HG03378 (cell line): ENCODE data around the gene CCDC9B.

ENCODE experiments used
- ATAC-seq: cut with Tn5 transposase; IDR thresholded peaks from one replicate; pipeline ENCODE4 v1.9.1; 2021; ENCODE audit warnings: mild to moderate bottlenecking, moderate library complexity; ENCODE audit not compliant: unreplicated experiment

Gene CCDC9B

GRCh38 chr15:40310001-40310959 is 30.5 kb downstream of the CCDC9B start:
- ATAC-seq = no peak

GRCh38 chr15:40309344-40309862 is 31.3 kb downstream of the CCDC9B start:
- no peak for ATAC-seq

DNA sequence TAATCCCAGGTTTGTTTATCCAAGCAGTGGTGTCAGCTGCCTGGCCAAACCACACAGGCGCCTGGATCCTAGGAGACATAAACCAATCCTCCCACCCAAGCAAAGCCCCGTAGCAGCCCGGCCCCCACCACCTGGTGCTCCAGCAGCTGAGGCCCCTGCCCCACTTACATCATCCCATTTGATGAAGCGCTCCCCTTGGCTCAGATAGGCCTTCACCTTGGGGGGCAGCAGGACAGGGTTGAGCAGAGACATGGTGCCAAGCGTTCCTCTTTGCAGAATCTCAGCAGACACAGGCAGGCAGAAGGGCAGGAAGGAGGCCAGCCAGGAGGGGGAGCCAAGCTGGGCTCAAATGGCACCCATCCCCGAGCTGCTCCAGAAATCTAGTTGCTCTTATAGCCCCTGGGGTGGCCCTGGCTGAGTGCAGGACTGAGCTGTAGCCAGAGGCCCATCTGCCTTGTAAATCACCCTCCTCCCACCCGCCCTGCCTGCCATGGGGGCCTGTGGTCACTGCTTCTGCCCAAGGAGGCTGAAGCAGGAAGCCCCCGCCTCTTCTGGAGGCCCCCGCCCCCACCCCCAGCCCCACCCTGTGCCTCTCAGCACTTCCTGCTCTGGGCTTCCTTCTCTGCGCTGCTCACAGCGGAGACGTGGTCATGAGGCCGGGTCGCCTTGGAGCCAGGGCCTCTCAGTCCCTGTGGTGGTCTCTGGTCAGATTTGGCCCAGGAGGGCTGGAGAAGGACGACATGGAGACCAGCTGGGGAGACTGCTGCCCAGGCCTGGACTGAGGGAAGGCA is 33.1 kb downstream of the CCDC9B start, which contains the start of gene PLCB2:
Gene PLCB2, minus strand, starts transcription at position 515 of the 791 bp plus-strand sequence. Its CDS starts 263 bp downstream, at position 252.
- peak; percentile 48 for ATAC-seq

DNA sequence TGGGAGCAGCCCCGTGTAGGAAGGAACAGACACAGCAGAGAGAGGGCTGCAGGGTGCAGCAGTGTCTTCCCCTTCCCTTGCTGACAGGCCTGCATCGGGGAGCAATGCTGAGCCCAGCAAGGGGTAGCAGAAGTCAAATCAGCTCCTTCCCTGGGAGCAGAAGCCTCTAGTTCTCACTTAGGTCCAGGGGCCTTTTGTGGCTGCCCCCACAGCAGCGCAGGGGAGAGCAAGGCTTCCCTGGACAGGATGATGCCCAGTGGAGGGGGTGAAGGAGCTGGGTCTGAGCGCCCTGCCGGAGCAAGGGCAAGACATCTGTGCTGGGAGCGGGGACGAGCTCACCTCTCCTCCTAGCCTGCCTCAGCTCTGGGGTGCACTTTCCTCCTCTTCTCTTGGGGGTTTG is 33.8 kb downstream of the CCDC9B start:
- ATAC-seq = no peak

GRCh38 chr15:40306371-40306770 is 34.4 kb downstream of the CCDC9B start:
- ATAC-seq = no peak

DNA sequence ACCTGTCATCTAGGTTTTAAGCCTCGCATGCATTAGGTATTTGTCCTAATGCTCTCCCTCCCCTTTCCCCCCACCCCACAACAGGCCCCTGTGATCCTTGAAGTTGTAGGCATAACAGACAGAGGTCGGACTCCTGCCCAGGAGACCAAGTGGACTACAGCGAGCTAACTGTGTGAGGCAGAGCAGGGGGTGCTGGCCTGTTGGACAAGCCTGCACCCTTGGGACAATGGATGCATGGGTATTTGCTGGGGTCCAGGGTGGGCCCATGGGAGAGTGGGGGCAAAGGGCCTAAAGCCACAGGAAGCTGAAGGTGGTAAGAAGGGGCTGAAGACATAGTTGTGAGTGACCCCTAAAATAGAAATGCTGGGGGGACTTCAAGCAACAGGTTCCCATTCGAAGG is 35.5 kb downstream of the CCDC9B start:
- ATAC-seq = no peak

- no peak for ATAC-seq
Observed at GRCh38 chr15:40303576-40303975, 37.2 kb downstream of the CCDC9B start.

GRCh38 chr15:40302981-40303380 is 37.8 kb downstream of the CCDC9B start:
- no peak for ATAC-seq

DNA sequence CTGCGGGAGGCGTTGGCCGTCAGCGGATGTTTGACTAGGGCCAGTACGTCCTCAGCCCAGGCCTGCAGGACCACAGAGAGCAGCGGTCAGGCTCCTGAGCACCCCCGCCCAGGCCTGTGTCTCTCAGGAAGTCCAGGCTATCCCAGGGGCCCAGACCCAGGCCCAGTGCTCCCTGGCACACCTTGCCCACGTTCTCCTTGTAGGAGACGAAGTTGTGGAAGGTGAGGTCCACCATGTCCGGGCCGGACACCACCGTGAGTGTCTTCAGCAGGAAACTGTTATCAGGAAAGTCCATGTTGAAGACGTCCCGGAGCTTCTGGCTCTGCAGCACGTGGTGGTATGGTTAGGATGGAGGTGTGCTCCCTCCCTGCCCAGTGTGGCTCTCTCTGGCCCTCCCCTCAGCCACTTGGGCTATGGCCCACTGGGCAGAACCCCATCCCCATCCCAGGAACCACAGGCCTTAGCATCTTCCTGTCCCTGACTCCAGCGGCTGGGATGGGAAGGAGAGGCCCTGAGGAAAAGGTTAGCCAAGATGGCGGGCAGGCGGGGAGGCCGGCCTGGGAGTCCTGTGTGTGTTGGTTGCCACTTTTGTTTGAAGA is 38.4 kb downstream of the CCDC9B start:
- ATAC-seq = no peak

GRCh38 chr15:40301467-40302179 is 39.1 kb downstream of the CCDC9B start:
- ATAC-seq = no peak

- no peak for ATAC-seq
Observed at GRCh38 chr15:40300771-40301170, 40.0 kb downstream of the CCDC9B start.

DNA sequence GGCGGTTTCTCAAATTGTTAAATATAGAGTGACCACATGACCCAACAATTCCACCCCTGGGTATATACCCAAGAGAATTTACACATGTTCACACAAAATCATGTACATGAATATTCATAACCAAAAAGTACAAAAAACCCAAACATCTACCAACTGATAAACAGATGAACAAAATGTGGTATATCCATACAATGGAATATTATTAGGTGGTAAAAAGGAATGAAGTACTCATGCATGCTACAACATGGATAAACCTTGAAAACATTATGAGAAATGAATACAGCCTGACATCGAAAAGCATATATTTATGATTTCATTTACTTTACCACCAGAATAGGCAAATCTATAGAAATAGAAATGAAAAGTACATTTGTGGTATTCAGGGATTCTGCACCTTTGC is 40.4 kb downstream of the CCDC9B start:
- ATAC-seq = no peak

GRCh38 chr15:40298216-40298935 is 42.4 kb downstream of the CCDC9B start:
- ATAC-seq = no peak

GRCh38 chr15:40297356-40297755 is 43.4 kb downstream of the CCDC9B start:
- no peak for ATAC-seq

DNA sequence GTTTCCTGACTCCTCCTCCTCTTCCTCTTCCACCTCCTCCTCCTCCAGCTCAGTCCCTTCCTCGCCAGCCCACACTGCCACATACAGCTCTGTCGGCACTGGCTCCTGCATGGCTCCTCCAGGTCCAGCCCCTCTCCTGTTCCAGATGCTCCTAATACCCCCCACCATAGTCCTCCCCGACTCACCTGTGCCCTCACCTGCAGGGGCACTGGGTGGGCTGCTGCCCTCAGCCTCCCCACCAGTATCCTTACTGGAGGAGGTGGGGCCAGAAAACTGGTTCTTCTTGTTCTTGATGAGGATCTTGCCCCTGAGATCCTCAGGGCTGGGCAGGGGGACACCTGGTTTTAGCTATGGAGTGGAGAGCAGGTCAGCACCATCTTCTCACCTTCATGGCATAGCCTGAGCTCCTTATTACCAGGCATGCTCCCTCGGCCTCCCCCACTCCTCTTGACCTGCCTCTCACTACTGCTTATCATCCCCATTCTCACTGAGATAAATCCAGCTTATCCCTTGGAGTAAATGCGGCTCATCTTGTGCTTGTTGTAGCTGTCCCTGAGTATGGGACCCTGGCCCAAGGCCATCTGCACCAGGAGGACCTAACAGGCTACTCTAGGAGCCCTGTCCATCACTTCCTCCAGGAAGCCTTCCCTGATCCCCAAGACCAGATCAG is 44.0 kb downstream of the CCDC9B start:
- no peak for ATAC-seq

DNA sequence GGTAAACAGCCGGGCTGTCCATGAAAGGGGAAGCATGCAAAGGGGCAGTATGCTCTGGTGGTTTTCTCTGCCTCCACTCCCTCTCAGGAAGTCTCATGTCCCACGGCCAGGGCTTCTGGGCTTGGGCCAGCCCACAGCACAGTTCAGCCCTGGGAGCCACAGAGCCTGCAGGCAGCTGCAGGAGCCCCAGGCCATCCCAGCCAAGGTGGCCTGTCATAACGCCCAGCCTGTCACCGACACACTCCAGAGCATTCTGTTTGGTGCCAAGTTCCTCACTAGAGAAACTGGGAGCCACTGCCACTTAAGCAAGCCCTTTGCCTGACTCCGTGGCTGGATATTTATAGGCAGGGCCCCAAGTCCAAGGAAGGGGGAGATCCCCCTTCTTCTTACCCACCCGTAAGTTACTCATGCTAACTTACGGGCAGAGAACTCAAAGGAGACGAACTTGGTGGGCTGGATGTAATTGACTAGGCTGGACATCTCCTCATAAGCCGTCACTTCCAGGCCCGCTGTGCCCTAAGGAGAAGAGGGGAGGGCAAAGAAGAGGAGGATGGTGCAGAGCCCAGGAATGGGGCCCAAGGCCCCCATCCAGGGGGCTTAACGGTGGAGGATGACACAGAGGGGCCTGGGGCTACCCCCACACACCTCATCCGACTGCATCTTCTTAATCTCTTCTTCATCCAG is 44.7 kb downstream of the CCDC9B start:
- no peak for ATAC-seq

- no peak for ATAC-seq
Observed at GRCh38 chr15:40295297-40295696, 45.4 kb downstream of the CCDC9B start.
